DMS53 (cell line): ENCODE results near the gene CLEC4C.
"Not testable (repeated sequence)": the region's sequence is repeated elsewhere in the genome, so short reads cannot be mapped to it uniquely, and the experiment has no call there.

ENCODE experiments used
- DNase-seq: peaks from one replicate; lab custom pipeline; 2025; lab: John Stamatoyannopoulos, UW

The CLEC4C gene

GRCh38 chr12:7747246-7747645 lies at the start of gene CLEC4C:
CLEC4C (minus strand) TSS chr12:7747375; CDS start chr12:7747348, 27 bp downstream.
- no peak for DNase-seq

- no peak for DNase-seq
These were observed 46.0 kb upstream of the CLEC4C start for GRCh38 chr12:7793211-7793610.

- not testable (repeated sequence) for DNase-seq
These were observed 41.8 kb upstream of the CLEC4C start, which contains the start of gene NANOG for GRCh38 chr12:7788884-7789528. NANOG (plus strand) TSS chr12:7789402; CDS start chr12:7789615, 213 bp downstream.

GRCh38 chr12:7788294-7788660 lies 41.1 kb upstream of the CLEC4C start:
- no peak for DNase-seq

GRCh38 chr12:7787574-7788293 lies 40.6 kb upstream of the CLEC4C start:
- no peak for DNase-seq

- DNase-seq, result no peak
These were observed 37.5 kb upstream of the CLEC4C start for GRCh38 chr12:7784701-7785100.

- DNase-seq, result not testable (repeated sequence)
These were observed 36.3 kb upstream of the CLEC4C start for GRCh38 chr12:7783433-7783832.

GRCh38 chr12:7782055-7782454 lies 34.9 kb upstream of the CLEC4C start:
- DNase-seq, result no peak

- no peak for DNase-seq
These were observed 34.1 kb upstream of the CLEC4C start for GRCh38 chr12:7781274-7781673.

- DNase-seq, result no peak
These were observed 22.8 kb upstream of the CLEC4C start for GRCh38 chr12:7769999-7770398.

- no peak for DNase-seq
These were observed 11.6 kb upstream of the CLEC4C start for GRCh38 chr12:7758766-7759140.

GRCh38 chr12:7756993-7757392 lies 9.8 kb upstream of the CLEC4C start:
- no peak for DNase-seq

GRCh38 chr12:7755668-7756067 lies 8.5 kb upstream of the CLEC4C start:
- not testable (repeated sequence) for DNase-seq

- DNase-seq, result not testable (repeated sequence)
These were observed 5.1 kb upstream of the CLEC4C start for GRCh38 chr12:7751941-7752922.

GRCh38 chr12:7751394-7751793 lies 4.2 kb upstream of the CLEC4C start:
- no peak for DNase-seq

- no peak for DNase-seq
These were observed 3.2 kb upstream of the CLEC4C start for GRCh38 chr12:7750350-7750749.

GRCh38 chr12:7749442-7749841 lies 2.3 kb upstream of the CLEC4C start:
- no peak for DNase-seq

- no peak for DNase-seq
These were observed 1.7 kb upstream of the CLEC4C start for GRCh38 chr12:7748852-7749251.

GRCh38 chr12:7732993-7733392 lies 14.2 kb downstream of the CLEC4C start:
- DNase-seq, result no peak

- no peak for DNase-seq
These were observed 15.7 kb downstream of the CLEC4C start for GRCh38 chr12:7731486-7731885.

GRCh38 chr12:7730984-7731383 lies 16.2 kb downstream of the CLEC4C start:
- not testable (repeated sequence) for DNase-seq

GRCh38 chr12:7729746-7730145 lies 17.4 kb downstream of the CLEC4C start:
- DNase-seq, result no peak
